ENCODE data around the gene TRPT1. TPM values are rescaled to one million over a fixed set of nuclear protein-coding genes. Genes with fewer than 3 reads are reported as not detected.

The TRPT1 gene
- total and polyA plus RNA-seq, 2 of the 4 experiments (the other 2 are of a cell fraction): 63.2 to 81.9 TPM

DNA sequence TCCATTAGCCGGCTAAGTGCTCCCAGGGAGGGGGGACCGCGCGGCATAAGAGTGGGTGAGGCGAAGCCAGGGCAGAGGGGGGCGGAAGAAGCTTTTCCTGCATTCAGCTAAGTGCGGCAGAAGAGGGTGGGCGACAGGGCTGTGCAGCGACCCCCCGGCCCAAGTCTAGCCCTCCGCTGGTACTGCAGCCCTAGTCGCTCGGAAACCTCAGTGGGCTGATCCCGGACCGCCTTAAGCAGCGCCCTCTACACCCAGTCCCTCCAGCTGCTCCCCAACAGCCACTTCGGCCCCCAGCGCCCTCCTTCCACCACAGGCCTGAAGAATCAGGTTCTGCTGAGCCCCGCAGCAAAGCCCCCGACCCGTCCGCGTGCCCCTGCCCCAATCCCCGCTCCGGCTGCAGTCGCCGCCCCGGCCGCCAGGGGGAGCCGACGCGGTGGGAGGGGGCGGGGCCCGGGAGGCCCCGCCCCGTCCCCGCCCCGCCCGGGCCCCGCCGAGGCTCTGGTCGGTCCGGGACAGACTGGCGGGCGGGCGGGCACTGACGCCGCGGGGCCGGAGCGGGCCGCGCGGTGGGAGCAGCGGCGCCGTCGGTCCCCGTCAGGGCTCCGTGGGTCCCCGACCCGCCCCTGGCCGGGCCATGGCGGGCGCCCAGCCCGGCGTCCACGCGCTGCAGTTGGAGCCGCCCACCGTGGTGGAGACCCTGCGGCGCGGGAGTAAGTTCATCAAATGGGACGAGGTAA is 25.2 kb upstream of the TRPT1 start, which contains the start of gene PLCB3:
Gene PLCB3 (plus strand): TSS at position 515 of the 737 bp plus-strand sequence. CDS start 120 bp downstream, at position 635.
- Histone ChIP-seq H4K5ac (ENCODE audit: low read depth, low read length) (peak within 1 kb of the TSS; percentile 92), H2AK5ac (ENCODE audit: low read depth, low read length) (peak within 1 kb of the TSS; percentile 89), H3K4ac (ENCODE audit: low read depth, low read length) (peak within 1 kb of the TSS; percentile 96), H4K20me1 (ENCODE audit: insufficient read depth, low read length) (peaks cover 8% of the 10 kb centered on the region; the same call in 1 of the 2 replicates), H2BK120ac (ENCODE audit: low read depth, low read length) (peak within 1 kb of the TSS; percentile 30; the same call in 1 of the 2 replicates), H2BK20ac (ENCODE audit: low read depth, low read length) (no peak within 1 kb of the TSS), H2BK15ac (ENCODE audit: low read depth, low read length) (no peak within 1 kb of the TSS), H2AK9ac (replicated peaks; ENCODE audit: low read depth, low read length, poor library complexity) (peak within 1 kb of the TSS; percentile 100), H3K27ac (ENCODE audit: insufficient read depth, low read length) (peak within 1 kb of the TSS; percentile 88), H3K56ac (ENCODE audit: extremely low read depth, insufficient read depth, low read length) (peak within 1 kb of the TSS; percentile 82; the same call in 1 of the 2 replicates), H3K79me1 (ENCODE audit: low read depth in 1 of 2, low read length in 2 of 2) (peaks cover 8 to 51% of the 10 kb centered on the region in 2 experiments), H3K27me3 (ENCODE audit: control insufficient read depth, insufficient read depth, low read length) (no peaks in the 10 kb centered on the region), H4K8ac (ENCODE audit: low read depth in 2 of 2, low read length in 2 of 2) (peak within 1 kb of the TSS; percentile 33 to 74; a peak in 3 of 4 replicates), H3K36me3 (ENCODE audit: control insufficient read depth, insufficient read depth, low read length) (peaks cover 10% of the 10 kb centered on the region), H3K4me2 (ENCODE audit: low read depth, low read length) (peak within 1 kb of the TSS; percentile 100), H3K9me3 (ENCODE audit: control insufficient read depth, insufficient read depth, low read length) (no peaks in the 10 kb centered on the region), H3K9ac (ENCODE audit: low read depth, low read length) (peak within 1 kb of the TSS; percentile 97), H3K18ac (ENCODE audit: low read depth, low read length) (peak within 1 kb of the TSS; percentile 68), H3K23ac (ENCODE audit: low read depth, low read length) (peak within 1 kb of the TSS; percentile 94), H3K4me1 (ENCODE audit: control insufficient read depth, insufficient read depth, low read length) (peaks cover 10% of the 10 kb centered on the region), H3K4me3 (ENCODE audit: insufficient read depth, low read depth, low read length) (peak within 1 kb of the TSS; percentile 98), H3K14ac (replicated peaks; ENCODE audit: low read depth, low read length) (peak within 1 kb of the TSS; percentile 97), H2AFZ (replicated peaks; ENCODE audit: low read length, poor library complexity) (peak within 1 kb of the TSS; percentile 99), H2BK5ac (ENCODE audit: low read depth, low read length, poor library complexity, severe bottlenecking) (peak within 1 kb of the TSS; percentile 77), H3K9me1 (ENCODE audit: insufficient read depth, low read length) (no peaks in the 10 kb centered on the region), H4K91ac (ENCODE audit: insufficient read depth, low read depth, low read length) (peak within 1 kb of the TSS; percentile 91)
- no TSS peak for BruUV-seq (replicated peaks)
- ChIA-PET CTCF (interaction anchor here (0.6 to 1.7 kb wide), 4 partner anchors 47 to 70 kb away, joined by 3 to 5 read pairs (median 3); no protein-coding TSS in a partner anchor), POLR2A (ENCODE audit: unreplicated experiment) (no interaction called here)
- in situ Hi-C loops (cut with MboI; ENCODE audit: low sequenced_read_pairs): no loop called here
- DNase-seq: no peak
- dilution Hi-C loops (cut with HindIII; ENCODE audit: low sequenced_read_pairs, unreplicated experiment): no loop called here
- peak; percentile 66 for ATAC-seq (ENCODE audit: low read depth)
- intact Hi-C loops (cut with micrococcal nuclease): loop anchor here (1.0 kb wide), 1 partner anchor 50 kb away; no protein-coding TSS in a partner anchor
- 0% methylated on average over 37 of the region's 75 CpGs; no CpG with 5 or more reads in 1 of the 2 experiments for WGBS, 2 experiments (ENCODE audit: extremely low coverage in 2 of 2, insufficient read length in 1 of 2)
- TF ChIP-seq BHLHE40 (IDR thresholded peaks at IDR 0.05; ENCODE audit: low read depth, low read length) (no peak), FOS (IDR thresholded peaks at IDR 0.05; ENCODE audit: low read depth, low read length) (no peak), RAD21 (IDR thresholded peaks at IDR 0.05; ENCODE audit: low read length) (no peak), RCOR1 (IDR thresholded peaks at IDR 0.05; ENCODE audit: insufficient replicate concordance, low read length) (no peak), POLR2A (IDR thresholded peaks at IDR 0.05; ENCODE audit: low read depth, low read length) (peak; percentile 46; the same call in 1 of the 2 replicates), MAFK (IDR thresholded peaks at IDR 0.05; ENCODE audit: low read depth, low read length) (no peak), RFX5 (IDR thresholded peaks at IDR 0.05; ENCODE audit: low read depth, low read length) (no peak), MAZ (IDR thresholded peaks at IDR 0.05; ENCODE audit: borderline replicate concordance, low read depth, low read length) (peak; percentile 55; the same call in 1 of the 2 replicates), MXI1 (IDR thresholded peaks at IDR 0.05; ENCODE audit: borderline replicate concordance, low read depth, low read length) (no peak), CHD1 (IDR thresholded peaks at IDR 0.05; ENCODE audit: low read depth, low read length) (no peak), CEBPB (IDR thresholded peaks at IDR 0.05; ENCODE audit: low read depth, low read length) (no peak)
- TF ChIP-seq, protein P1, sequence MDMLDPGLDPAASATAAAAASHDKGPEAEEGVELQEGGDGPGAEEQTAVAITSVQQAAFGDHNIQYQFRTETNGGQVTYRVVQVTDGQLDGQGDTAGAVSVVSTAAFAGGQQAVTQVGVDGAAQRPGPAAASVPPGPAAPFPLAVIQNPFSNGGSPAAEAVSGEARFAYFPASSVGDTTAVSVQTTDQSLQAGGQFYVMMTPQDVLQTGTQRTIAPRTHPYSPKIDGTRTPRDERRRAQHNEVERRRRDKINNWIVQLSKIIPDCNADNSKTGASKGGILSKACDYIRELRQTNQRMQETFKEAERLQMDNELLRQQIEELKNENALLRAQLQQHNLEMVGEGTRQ (IDR thresholded peaks at IDR 0.05; ENCODE audit: low read depth, low read length): no peak
- TF ChIP-seq, protein P2, sequence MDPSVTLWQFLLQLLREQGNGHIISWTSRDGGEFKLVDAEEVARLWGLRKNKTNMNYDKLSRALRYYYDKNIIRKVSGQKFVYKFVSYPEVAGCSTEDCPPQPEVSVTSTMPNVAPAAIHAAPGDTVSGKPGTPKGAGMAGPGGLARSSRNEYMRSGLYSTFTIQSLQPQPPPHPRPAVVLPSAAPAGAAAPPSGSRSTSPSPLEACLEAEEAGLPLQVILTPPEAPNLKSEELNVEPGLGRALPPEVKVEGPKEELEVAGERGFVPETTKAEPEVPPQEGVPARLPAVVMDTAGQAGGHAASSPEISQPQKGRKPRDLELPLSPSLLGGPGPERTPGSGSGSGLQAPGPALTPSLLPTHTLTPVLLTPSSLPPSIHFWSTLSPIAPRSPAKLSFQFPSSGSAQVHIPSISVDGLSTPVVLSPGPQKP (IDR thresholded peaks at IDR 0.05; ENCODE audit: borderline replicate concordance, low read depth, low read length): no peak
- TF ChIP-seq, protein P3, sequence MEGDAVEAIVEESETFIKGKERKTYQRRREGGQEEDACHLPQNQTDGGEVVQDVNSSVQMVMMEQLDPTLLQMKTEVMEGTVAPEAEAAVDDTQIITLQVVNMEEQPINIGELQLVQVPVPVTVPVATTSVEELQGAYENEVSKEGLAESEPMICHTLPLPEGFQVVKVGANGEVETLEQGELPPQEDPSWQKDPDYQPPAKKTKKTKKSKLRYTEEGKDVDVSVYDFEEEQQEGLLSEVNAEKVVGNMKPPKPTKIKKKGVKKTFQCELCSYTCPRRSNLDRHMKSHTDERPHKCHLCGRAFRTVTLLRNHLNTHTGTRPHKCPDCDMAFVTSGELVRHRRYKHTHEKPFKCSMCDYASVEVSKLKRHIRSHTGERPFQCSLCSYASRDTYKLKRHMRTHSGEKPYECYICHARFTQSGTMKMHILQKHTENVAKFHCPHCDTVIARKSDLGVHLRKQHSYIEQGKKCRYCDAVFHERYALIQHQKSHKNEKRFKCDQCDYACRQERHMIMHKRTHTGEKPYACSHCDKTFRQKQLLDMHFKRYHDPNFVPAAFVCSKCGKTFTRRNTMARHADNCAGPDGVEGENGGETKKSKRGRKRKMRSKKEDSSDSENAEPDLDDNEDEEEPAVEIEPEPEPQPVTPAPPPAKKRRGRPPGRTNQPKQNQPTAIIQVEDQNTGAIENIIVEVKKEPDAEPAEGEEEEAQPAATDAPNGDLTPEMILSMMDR (conservative IDR thresholded peaks at IDR 0.05; ENCODE audit: low read depth, low read length): peak; percentile 72

All from IMR-90 (cell line).